HEK293 (cell line): ENCODE data around the gene ABHD17A.

Source experiments
- GLI4 ChIP-seq: fragments of 450-650 bp; formaldehyde crosslinking; IDR thresholded peaks from 2 replicates; pipeline ENCODE4 v1.5.1; 2016; ENCODE audit warnings: missing biosample characterization, missing genetic modification characterization
- GLIS2 ChIP-seq: fragments of 450-650 bp; formaldehyde crosslinking; IDR thresholded peaks from 2 replicates; pipeline ENCODE4 v1.5.1; 2016; ENCODE audit warnings: missing biosample characterization, missing genetic modification characterization
- INSM2 ChIP-seq: fragments of 450-650 bp; formaldehyde crosslinking; IDR thresholded peaks from 2 replicates; pipeline ENCODE4 v1.5.1; 2016; ENCODE audit warnings: missing biosample characterization, missing genetic modification characterization
- KLF17 ChIP-seq: fragments of 450-650 bp; formaldehyde crosslinking; IDR thresholded peaks from 2 replicates; pipeline ENCODE4 v1.5.1; 2016; ENCODE audit warnings: missing biosample characterization, missing genetic modification characterization
- OSR2 ChIP-seq: fragments of 450-650 bp; formaldehyde crosslinking; IDR thresholded peaks from 2 replicates; pipeline ENCODE4 v1.5.1; 2016; ENCODE audit warnings: missing biosample characterization, missing genetic modification characterization
- PRDM6 ChIP-seq: fragments of 450-650 bp; formaldehyde crosslinking; IDR thresholded peaks from 2 replicates; pipeline ENCODE4 v1.5.1; 2017; ENCODE audit warnings: missing biosample characterization, missing genetic modification characterization
- RBAK ChIP-seq: fragments of 450-650 bp; formaldehyde crosslinking; IDR thresholded peaks from 2 replicates; pipeline ENCODE4 v1.5.1; 2016; ENCODE audit warnings: missing biosample characterization, missing genetic modification characterization
- REST ChIP-seq: fragments of 450-650 bp; formaldehyde crosslinking; IDR thresholded peaks from 2 replicates; pipeline ENCODE4 v1.5.1; 2016; ENCODE audit warnings: missing biosample characterization, missing genetic modification characterization
- SCRT2 ChIP-seq: fragments of 450-650 bp; formaldehyde crosslinking; IDR thresholded peaks from 2 replicates; pipeline ENCODE4 v1.5.1; 2016; ENCODE audit warnings: missing biosample characterization, missing genetic modification characterization
- SP3 ChIP-seq: fragments of 450-650 bp; formaldehyde crosslinking; IDR thresholded peaks from 2 replicates; pipeline ENCODE4 v1.5.1; 2016; ENCODE audit warnings: missing biosample characterization, missing genetic modification characterization
- ZEB2 ChIP-seq: fragments of 450-650 bp; formaldehyde crosslinking; IDR thresholded peaks from 2 replicates; pipeline ENCODE4 v1.5.1; 2016; ENCODE audit warnings: missing biosample characterization, missing genetic modification characterization
- ZNF10 ChIP-seq: fragments of 450-650 bp; formaldehyde crosslinking; IDR thresholded peaks from 2 replicates; pipeline ENCODE4 v1.5.1; 2017; ENCODE audit warnings: missing biosample characterization, missing genetic modification characterization
- ZNF112 ChIP-seq: fragments of 450-650 bp; formaldehyde crosslinking; IDR thresholded peaks from 2 replicates; pipeline ENCODE4 v1.5.0; 2017; ENCODE audit warnings: missing biosample characterization, missing genetic modification characterization
- ZNF16 ChIP-seq: fragments of 450-650 bp; formaldehyde crosslinking; IDR thresholded peaks from 2 replicates; pipeline ENCODE4 v1.5.1; 2016; ENCODE audit warnings: low read depth, missing biosample characterization, missing genetic modification characterization
- ZNF239 ChIP-seq: fragments of 450-650 bp; formaldehyde crosslinking; IDR thresholded peaks from 2 replicates; pipeline ENCODE4 v1.5.1; 2016; ENCODE audit warnings: missing biosample characterization, missing genetic modification characterization
- ZNF354C ChIP-seq: fragments of 450-650 bp; formaldehyde crosslinking; IDR thresholded peaks from 2 replicates; pipeline ENCODE4 v1.5.1; 2016; ENCODE audit warnings: missing biosample characterization, missing genetic modification characterization, low read depth, borderline replicate concordance
- ZNF37A ChIP-seq: fragments of 450-650 bp; IDR thresholded peaks from 2 replicates; pipeline ENCODE4 v1.5.1; 2018; ENCODE audit warnings: missing biosample characterization, missing genetic modification characterization
- ZNF473 ChIP-seq: fragments of 450-650 bp; formaldehyde crosslinking; IDR thresholded peaks from 2 replicates; pipeline ENCODE4 v1.5.1; 2017; ENCODE audit warnings: missing biosample characterization, missing genetic modification characterization
- ZNF677 ChIP-seq: fragments of 450-650 bp; IDR thresholded peaks from 2 replicates; pipeline ENCODE4 v1.5.0; 2018; ENCODE audit warnings: missing biosample characterization, mild to moderate bottlenecking, missing genetic modification characterization, moderate library complexity
- ZNF777 ChIP-seq: fragments of 450-650 bp; formaldehyde crosslinking; IDR thresholded peaks from 2 replicates; pipeline ENCODE4 v1.5.1; 2017; ENCODE audit warnings: missing biosample characterization, missing genetic modification characterization, borderline replicate concordance
- ZSCAN30 ChIP-seq: fragments of 450-650 bp; IDR thresholded peaks from 2 replicates; pipeline ENCODE4 v1.5.1; 2018; ENCODE audit warnings: missing biosample characterization, mild to moderate bottlenecking, missing genetic modification characterization, moderate library complexity
- TF ChIP-seq, protein P1 (sequence below): fragments of 450-650 bp; formaldehyde crosslinking; optimal IDR thresholded peaks from 2 replicates; pipeline ENCODE3; 2016; ENCODE audit warnings: missing biosample characterization, mild to moderate bottlenecking, missing genetic modification characterization
- TF ChIP-seq, protein P2 (sequence below): fragments of 450-650 bp; formaldehyde crosslinking; IDR thresholded peaks from 2 replicates; pipeline ENCODE4 v1.5.1; 2017; ENCODE audit warnings: missing biosample characterization, missing genetic modification characterization
- TF ChIP-seq, protein P3 (sequence below): fragments of 450-650 bp; formaldehyde crosslinking; IDR thresholded peaks from 2 replicates; pipeline ENCODE4 v1.5.1; 2016; ENCODE audit warnings: missing biosample characterization, missing genetic modification characterization

ABHD17A gene

GRCh38 chr19:1863638-1864479 lies 21.4 kb downstream of the ABHD17A start (continued):
- TF ChIP-seq, protein P1, sequence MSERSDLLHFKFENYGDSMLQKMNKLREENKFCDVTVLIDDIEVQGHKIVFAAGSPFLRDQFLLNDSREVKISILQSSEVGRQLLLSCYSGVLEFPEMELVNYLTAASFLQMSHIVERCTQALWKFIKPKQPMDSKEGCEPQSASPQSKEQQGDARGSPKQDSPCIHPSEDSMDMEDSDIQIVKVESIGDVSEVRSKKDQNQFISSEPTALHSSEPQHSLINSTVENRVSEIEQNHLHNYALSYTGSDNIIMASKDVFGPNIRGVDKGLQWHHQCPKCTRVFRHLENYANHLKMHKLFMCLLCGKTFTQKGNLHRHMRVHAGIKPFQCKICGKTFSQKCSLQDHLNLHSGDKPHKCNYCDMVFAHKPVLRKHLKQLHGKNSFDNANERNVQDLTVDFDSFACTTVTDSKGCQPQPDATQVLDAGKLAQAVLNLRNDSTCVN (tag by site-specific recombination): peak; percentile 86
- 0 out of 2 replicates have a peak, but pooled peaks have one; percentile 45 for TF ChIP-seq ZSCAN30 (tag by site-specific recombination)
- peak; percentile 47 for TF ChIP-seq OSR2 (tag by site-specific recombination)
- no peak for TF ChIP-seq PRDM6 (tag by site-specific recombination)
- TF ChIP-seq ZNF112 (tag by site-specific recombination): no peak
- TF ChIP-seq GLI4 (tag by site-specific recombination): no peak
- TF ChIP-seq SCRT2 (tag by site-specific recombination): no peak
- no peak for TF ChIP-seq ZNF239 (tag by site-specific recombination)
- no peak for TF ChIP-seq ZNF16
- no peak for TF ChIP-seq ZNF37A
- TF ChIP-seq, protein P2, sequence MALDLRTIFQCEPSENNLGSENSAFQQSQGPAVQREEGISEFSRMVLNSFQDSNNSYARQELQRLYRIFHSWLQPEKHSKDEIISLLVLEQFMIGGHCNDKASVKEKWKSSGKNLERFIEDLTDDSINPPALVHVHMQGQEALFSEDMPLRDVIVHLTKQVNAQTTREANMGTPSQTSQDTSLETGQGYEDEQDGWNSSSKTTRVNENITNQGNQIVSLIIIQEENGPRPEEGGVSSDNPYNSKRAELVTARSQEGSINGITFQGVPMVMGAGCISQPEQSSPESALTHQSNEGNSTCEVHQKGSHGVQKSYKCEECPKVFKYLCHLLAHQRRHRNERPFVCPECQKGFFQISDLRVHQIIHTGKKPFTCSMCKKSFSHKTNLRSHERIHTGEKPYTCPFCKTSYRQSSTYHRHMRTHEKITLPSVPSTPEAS: no peak
- TF ChIP-seq REST (tag by site-specific recombination): no peak
- peak; percentile 90 for TF ChIP-seq KLF17 (tag by site-specific recombination)
- TF ChIP-seq ZNF777 (tag by site-specific recombination): no peak
- 0 out of 2 replicates have a peak, but pooled peaks have one; percentile 22 for TF ChIP-seq INSM2 (tag by site-specific recombination)
- TF ChIP-seq RBAK (tag by site-specific recombination): no peak
- TF ChIP-seq, protein P3, sequence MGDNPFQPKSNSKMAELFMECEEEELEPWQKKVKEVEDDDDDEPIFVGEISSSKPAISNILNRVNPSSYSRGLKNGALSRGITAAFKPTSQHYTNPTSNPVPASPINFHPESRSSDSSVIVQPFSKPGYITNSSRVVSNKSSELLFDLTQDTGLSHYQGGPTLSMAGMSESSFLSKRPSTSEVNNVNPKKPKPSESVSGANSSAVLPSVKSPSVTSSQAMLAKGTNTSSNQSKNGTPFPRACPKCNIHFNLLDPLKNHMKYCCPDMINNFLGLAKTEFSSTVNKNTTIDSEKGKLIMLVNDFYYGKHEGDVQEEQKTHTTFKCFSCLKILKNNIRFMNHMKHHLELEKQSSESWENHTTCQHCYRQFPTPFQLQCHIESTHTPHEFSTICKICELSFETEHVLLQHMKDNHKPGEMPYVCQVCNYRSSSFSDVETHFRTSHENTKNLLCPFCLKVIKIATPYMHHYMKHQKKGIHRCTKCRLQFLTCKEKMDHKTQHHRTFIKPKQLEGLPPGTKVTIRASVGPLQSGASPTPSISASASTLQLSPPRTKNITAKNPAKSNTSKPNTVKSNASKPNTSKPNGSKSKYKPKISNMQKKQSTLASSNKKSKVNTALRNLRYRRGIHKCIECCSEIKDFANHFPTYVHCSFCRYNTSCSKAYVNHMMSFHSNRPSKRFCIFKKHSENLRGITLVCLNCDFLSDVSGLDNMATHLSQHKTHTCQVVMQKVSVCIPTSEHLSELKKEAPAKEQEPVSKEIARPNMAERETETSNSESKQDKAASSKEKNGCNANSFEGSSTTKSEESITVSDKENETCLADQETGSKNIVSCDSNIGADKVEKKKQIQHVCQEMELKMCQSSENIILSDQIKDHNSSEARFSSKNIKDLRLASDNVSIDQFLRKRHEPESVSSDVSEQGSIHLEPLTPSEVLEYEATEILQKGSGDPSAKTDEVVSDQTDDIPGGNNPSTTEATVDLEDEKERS (tag by site-specific recombination): no peak
- TF ChIP-seq SP3 (tag by site-specific recombination): peak; percentile 86
- no peak for TF ChIP-seq ZNF354C
- no peak for TF ChIP-seq ZNF10
- TF ChIP-seq GLIS2: peak; percentile 71
- no peak for TF ChIP-seq ZNF473
- TF ChIP-seq ZEB2 (tag by site-specific recombination): peak; percentile 81
- TF ChIP-seq ZNF677 (tag by site-specific recombination): no peak
